Stimulated activated CD8-positive, alpha-beta memory T cell treated with anti-CD3 and anti-CD28 coated beads, Interleukin-7, amount 100 ng/mL, for 48 hours (primary cell): ENCODE measurements around the gene PLEKHM3.

Experiments
- DNase-seq, 2 donors: peaks; one replicate each; pipeline ENCODE4 v3.0.0-alpha.2; 2020; ENCODE audit warnings: low read depth in 1 of 2; ENCODE audit errors: extremely low read depth in 1 of 2

PLEKHM3 gene

GRCh38 chr2:207895274-207895860 lies 130.0 kb downstream of the PLEKHM3 start:
- no peak for DNase-seq

GRCh38 chr2:207892716-207893402 lies 132.5 kb downstream of the PLEKHM3 start:
- DNase-seq, result no peak

- no peak for DNase-seq
Observed at GRCh38 chr2:207891086-207891844, 134.1 kb downstream of the PLEKHM3 start.

GRCh38 chr2:207887500-207887899 lies 137.8 kb downstream of the PLEKHM3 start:
- no peak for DNase-seq

GRCh38 chr2:207885010-207885409 lies 140.3 kb downstream of the PLEKHM3 start:
- no peak for DNase-seq

- no peak for DNase-seq
Observed at GRCh38 chr2:207884127-207884526, 141.2 kb downstream of the PLEKHM3 start.

GRCh38 chr2:207883002-207883780 lies 142.1 kb downstream of the PLEKHM3 start:
- DNase-seq, result no peak

- no peak for DNase-seq
Observed at GRCh38 chr2:207881902-207882301, 143.4 kb downstream of the PLEKHM3 start.

GRCh38 chr2:207879536-207879935 lies 145.8 kb downstream of the PLEKHM3 start:
- DNase-seq, result no peak

- no peak for DNase-seq
Observed at GRCh38 chr2:207876842-207877535, 148.3 kb downstream of the PLEKHM3 start.

- DNase-seq, result no peak
Observed at GRCh38 chr2:207875473-207876212, 149.7 kb downstream of the PLEKHM3 start.

GRCh38 chr2:207873794-207874193 lies 151.5 kb downstream of the PLEKHM3 start:
- no peak for DNase-seq

- no peak for DNase-seq
Observed at GRCh38 chr2:207871911-207872310, 153.4 kb downstream of the PLEKHM3 start.

GRCh38 chr2:207871506-207871905 lies 153.8 kb downstream of the PLEKHM3 start:
- no peak for DNase-seq

GRCh38 chr2:207870814-207871213 lies 154.5 kb downstream of the PLEKHM3 start:
- no peak for DNase-seq

GRCh38 chr2:207869784-207870778 lies 155.2 kb downstream of the PLEKHM3 start:
- DNase-seq, result no peak

- DNase-seq, result no peak
Observed at GRCh38 chr2:207868855-207869596, 156.3 kb downstream of the PLEKHM3 start.

GRCh38 chr2:207867905-207868304 lies 157.4 kb downstream of the PLEKHM3 start:
- no peak for DNase-seq
